WTC11 (cell line): ENCODE results near the gene FBXO33. TPM values are rescaled to one million over a fixed set of nuclear protein-coding genes. Genes with fewer than 3 reads are reported as not detected.

ENCODE experiments used
- ATAC-seq: fragments of 200-7000 bp; cut with Tn5 transposase; 2 replicates; pipeline ENCODE4 v1.10.0; 2021; ENCODE audit warnings: mild to moderate bottlenecking, moderate library complexity
- CTCF ChIA-PET: fragments of 300-600 bp; sonication (Branson Sonifier 250); formaldehyde crosslinking; loops from one replicate; lab custom pipeline; 2021; ENCODE audit warnings: antibody characterized with exemption; lab: Charles Lee
- POLR2A ChIA-PET: fragments of 350-600 bp; sonication (Branson Sonifier 250); formaldehyde crosslinking; loops from one replicate; lab custom pipeline; 2021; ENCODE audit warnings: antibody characterized with exemption; lab: Charles Lee
- DNase-seq: peaks from one replicate; pipeline ENCODE4 v3.0.0; 2021; ENCODE audit warnings: low spot score
- H3K27ac Mint-ChIP-seq: 2 replicates; pipeline ENCODE4 v1.8.0; 2021; ENCODE audit warnings: mixed read lengths
- H3K27me3 Mint-ChIP-seq: 2 replicates; pipeline ENCODE4 v1.8.0; 2021; ENCODE audit warnings: low read depth, mild to moderate bottlenecking, moderate library complexity, mixed read lengths
- H3K36me3 Mint-ChIP-seq: 2 replicates; pipeline ENCODE4 v1.8.0; 2021; ENCODE audit warnings: mixed read lengths
- H3K4me1 Mint-ChIP-seq: 2 replicates; pipeline ENCODE4 v1.8.0; 2022; ENCODE audit warnings: mixed read lengths
- H3K4me3 Mint-ChIP-seq: 2 replicates; pipeline ENCODE4 v1.8.0; 2021; ENCODE audit warnings: mild to moderate bottlenecking, moderate library complexity, mixed read lengths
- H3K9me3 Mint-ChIP-seq: 2 replicates; pipeline ENCODE4 v1.8.0; 2021; ENCODE audit warnings: mixed read lengths
- ELF4 ChIP-seq: sonication (generic); formaldehyde crosslinking; IDR thresholded peaks from 2 replicates; pipeline ENCODE4 v1.8.1; 2022; ENCODE audit warnings: low read depth, mild to moderate bottlenecking, moderate library complexity, missing genetic modification reagents
- ESRRA ChIP-seq: sonication (generic); formaldehyde crosslinking; IDR thresholded peaks from 2 replicates; pipeline ENCODE4 v1.8.1; 2022; ENCODE audit warnings: mild to moderate bottlenecking, missing genetic modification reagents, borderline replicate concordance
- ETV6 ChIP-seq: sonication (generic); formaldehyde crosslinking; IDR thresholded peaks from 2 replicates; pipeline ENCODE4 v1.8.1; 2022; ENCODE audit warnings: mild to moderate bottlenecking, missing genetic modification reagents
- JAZF1 ChIP-seq: fragments of 250-450 bp; sonication (Bioruptor Pico); IDR thresholded peaks from 2 replicates; pipeline ENCODE4 v1.9.0; 2021; ENCODE audit warnings: moderate library complexity, mild to moderate bottlenecking, inconsistent platforms
- MYBL2 ChIP-seq: sonication (generic); formaldehyde crosslinking; IDR thresholded peaks from 2 replicates; pipeline ENCODE4 v1.8.1; 2023; ENCODE audit warnings: mild to moderate bottlenecking, moderate library complexity, missing genetic modification reagents
- NFE2L1 ChIP-seq: sonication (generic); formaldehyde crosslinking; IDR thresholded peaks from 2 replicates; pipeline ENCODE4 v1.8.1; 2023; ENCODE audit warnings: missing genetic modification reagents
- NFYB ChIP-seq: sonication (generic); formaldehyde crosslinking; conservative IDR thresholded peaks from 2 replicates; pipeline ENCODE4 v1.8.0; 2022; ENCODE audit warnings: low read depth, missing genetic modification reagents
- NR2C2 ChIP-seq: sonication (generic); formaldehyde crosslinking; IDR thresholded peaks from 2 replicates; pipeline ENCODE4 v1.8.0; 2022; ENCODE audit warnings: mild to moderate bottlenecking, missing genetic modification reagents
- SMAD4 ChIP-seq: sonication (generic); formaldehyde crosslinking; IDR thresholded peaks from 2 replicates; pipeline ENCODE4 v1.8.0; 2022; ENCODE audit warnings: mild to moderate bottlenecking, missing genetic modification reagents
- SOX15 ChIP-seq: fragments of 250-450 bp; sonication (Bioruptor Pico); IDR thresholded peaks from 2 replicates; pipeline ENCODE4 v1.9.0; 2021; ENCODE audit warnings: mild to moderate bottlenecking
- SP1 ChIP-seq: sonication (generic); formaldehyde crosslinking; conservative IDR thresholded peaks from 2 replicates; pipeline ENCODE4 v1.8.1; 2022; ENCODE audit warnings: missing genetic modification reagents
- TCF7 ChIP-seq: sonication (generic); formaldehyde crosslinking; IDR thresholded peaks from 2 replicates; pipeline ENCODE4 v1.8.0; 2022; ENCODE audit warnings: mild to moderate bottlenecking, low read depth, missing genetic modification reagents, moderate library complexity
- ZNF138 ChIP-seq: sonication (generic); formaldehyde crosslinking; conservative IDR thresholded peaks from 2 replicates; pipeline ENCODE4 v1.8.1; 2022; ENCODE audit warnings: mild to moderate bottlenecking, moderate library complexity, missing genetic modification reagents
- ZNF232 ChIP-seq: sonication (generic); formaldehyde crosslinking; IDR thresholded peaks from 2 replicates; pipeline ENCODE4 v1.8.0; 2022; ENCODE audit warnings: mild to moderate bottlenecking, missing genetic modification reagents
- ZNF423 ChIP-seq: fragments of 250-450 bp; sonication (Bioruptor Pico); IDR thresholded peaks from 2 replicates; pipeline ENCODE4 v2.1.2; 2022; ENCODE audit warnings: mild to moderate bottlenecking, moderate library complexity
- ZNF671 ChIP-seq: fragments of 250-450 bp; sonication (Bioruptor Pico); IDR thresholded peaks from 2 replicates; pipeline ENCODE4 v1.8.0; 2021; ENCODE audit warnings: mild to moderate bottlenecking
- total RNA-seq: library from RNA; stranded (reverse); gene quantifications from 3 replicates; pipeline ENCODE4 v1.2.3, GENCODE V29; 2021
- TF ChIP-seq, protein P1 (sequence below): sonication (generic); formaldehyde crosslinking; IDR thresholded peaks from 2 replicates; pipeline ENCODE4 v1.8.1; 2022; ENCODE audit warnings: mild to moderate bottlenecking, moderate library complexity, missing genetic modification reagents
- TF ChIP-seq, protein P2 (sequence below): fragments of 250-450 bp; sonication (Bioruptor Pico); IDR thresholded peaks from 2 replicates; pipeline ENCODE4 v1.9.0; 2021; ENCODE audit warnings: mild to moderate bottlenecking
- TF ChIP-seq, protein P3 (sequence below): sonication (generic); formaldehyde crosslinking; IDR thresholded peaks from 2 replicates; pipeline ENCODE4 v1.8.0; 2023; ENCODE audit warnings: missing genetic modification reagents, mild to moderate bottlenecking, borderline replicate concordance
- TF ChIP-seq, protein P4 (sequence below): fragments of 250-450 bp; sonication (Bioruptor Pico); IDR thresholded peaks from 2 replicates; pipeline ENCODE4 v1.9.0; 2021; ENCODE audit warnings: mild to moderate bottlenecking
- TF ChIP-seq, protein P5 (sequence below): sonication (generic); formaldehyde crosslinking; IDR thresholded peaks from 2 replicates; pipeline ENCODE4 v1.8.1; 2022; ENCODE audit warnings: mild to moderate bottlenecking, missing genetic modification reagents, moderate library complexity, borderline replicate concordance
- TF ChIP-seq, protein P6 (sequence below): sonication (generic); formaldehyde crosslinking; IDR thresholded peaks from 2 replicates; pipeline ENCODE4 v1.8.1; 2022; ENCODE audit warnings: low read depth, missing genetic modification reagents, borderline replicate concordance
- TF ChIP-seq, protein P7 (sequence below): sonication (generic); formaldehyde crosslinking; IDR thresholded peaks from 2 replicates; pipeline ENCODE4 v1.8.0; 2022; ENCODE audit warnings: mild to moderate bottlenecking, missing genetic modification reagents
- TF ChIP-seq, protein P8 (sequence below): fragments of 250-450 bp; sonication (Bioruptor Pico); IDR thresholded peaks from 2 replicates; pipeline ENCODE4 v1.8.0; 2021; ENCODE audit warnings: mild to moderate bottlenecking

The FBXO33 gene
- total RNA-seq, 1 experiment from 2014 or later = 7.8 TPM

DNA sequence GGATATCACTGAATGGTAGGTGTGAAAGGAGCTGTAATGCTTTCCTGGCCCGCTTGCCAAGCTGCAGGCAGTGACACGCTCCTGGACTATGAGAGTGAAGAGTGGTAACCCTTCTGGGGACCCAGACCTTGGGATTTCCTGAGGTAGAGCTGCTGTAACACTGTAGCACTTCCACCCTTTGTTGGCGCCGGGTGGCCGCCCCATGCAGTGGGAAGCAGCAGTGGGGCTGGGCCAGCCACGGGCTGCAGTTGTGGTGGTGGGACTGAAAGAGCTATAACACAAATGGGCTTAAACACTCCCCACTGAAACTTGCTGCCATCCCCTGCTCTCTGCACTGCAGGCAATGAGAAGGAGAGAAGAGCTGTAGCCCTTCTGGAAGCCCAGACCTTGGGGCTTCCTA, 9.6 kb upstream of the FBXO33 start:
- no peak for TF ChIP-seq SOX15 (CRISPR knock-in tag)
- no peak for TF ChIP-seq ZNF423 (CRISPR knock-in tag)
- no peak for TF ChIP-seq ETV6
- TF ChIP-seq NFE2L1 (CRISPR knock-in tag) = no peak
- no peak for TF ChIP-seq TCF7 (CRISPR knock-in tag)
- no peak for TF ChIP-seq ELF4
- no peak for TF ChIP-seq SMAD4 (CRISPR knock-in tag)
- TF ChIP-seq SP1 = no peak
- TF ChIP-seq, protein P1, sequence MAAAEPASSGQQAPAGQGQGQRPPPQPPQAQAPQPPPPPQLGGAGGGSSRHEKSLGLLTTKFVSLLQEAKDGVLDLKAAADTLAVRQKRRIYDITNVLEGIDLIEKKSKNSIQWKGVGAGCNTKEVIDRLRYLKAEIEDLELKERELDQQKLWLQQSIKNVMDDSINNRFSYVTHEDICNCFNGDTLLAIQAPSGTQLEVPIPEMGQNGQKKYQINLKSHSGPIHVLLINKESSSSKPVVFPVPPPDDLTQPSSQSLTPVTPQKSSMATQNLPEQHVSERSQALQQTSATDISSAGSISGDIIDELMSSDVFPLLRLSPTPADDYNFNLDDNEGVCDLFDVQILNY (CRISPR knock-in tag) = no peak
- TF ChIP-seq MYBL2 (CRISPR knock-in tag) = no peak
- TF ChIP-seq, protein P2, sequence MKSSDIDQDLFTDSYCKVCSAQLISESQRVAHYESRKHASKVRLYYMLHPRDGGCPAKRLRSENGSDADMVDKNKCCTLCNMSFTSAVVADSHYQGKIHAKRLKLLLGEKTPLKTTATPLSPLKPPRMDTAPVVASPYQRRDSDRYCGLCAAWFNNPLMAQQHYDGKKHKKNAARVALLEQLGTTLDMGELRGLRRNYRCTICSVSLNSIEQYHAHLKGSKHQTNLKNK (CRISPR knock-in tag) = no peak
- no peak for TF ChIP-seq NFYB
- TF ChIP-seq, protein P3, sequence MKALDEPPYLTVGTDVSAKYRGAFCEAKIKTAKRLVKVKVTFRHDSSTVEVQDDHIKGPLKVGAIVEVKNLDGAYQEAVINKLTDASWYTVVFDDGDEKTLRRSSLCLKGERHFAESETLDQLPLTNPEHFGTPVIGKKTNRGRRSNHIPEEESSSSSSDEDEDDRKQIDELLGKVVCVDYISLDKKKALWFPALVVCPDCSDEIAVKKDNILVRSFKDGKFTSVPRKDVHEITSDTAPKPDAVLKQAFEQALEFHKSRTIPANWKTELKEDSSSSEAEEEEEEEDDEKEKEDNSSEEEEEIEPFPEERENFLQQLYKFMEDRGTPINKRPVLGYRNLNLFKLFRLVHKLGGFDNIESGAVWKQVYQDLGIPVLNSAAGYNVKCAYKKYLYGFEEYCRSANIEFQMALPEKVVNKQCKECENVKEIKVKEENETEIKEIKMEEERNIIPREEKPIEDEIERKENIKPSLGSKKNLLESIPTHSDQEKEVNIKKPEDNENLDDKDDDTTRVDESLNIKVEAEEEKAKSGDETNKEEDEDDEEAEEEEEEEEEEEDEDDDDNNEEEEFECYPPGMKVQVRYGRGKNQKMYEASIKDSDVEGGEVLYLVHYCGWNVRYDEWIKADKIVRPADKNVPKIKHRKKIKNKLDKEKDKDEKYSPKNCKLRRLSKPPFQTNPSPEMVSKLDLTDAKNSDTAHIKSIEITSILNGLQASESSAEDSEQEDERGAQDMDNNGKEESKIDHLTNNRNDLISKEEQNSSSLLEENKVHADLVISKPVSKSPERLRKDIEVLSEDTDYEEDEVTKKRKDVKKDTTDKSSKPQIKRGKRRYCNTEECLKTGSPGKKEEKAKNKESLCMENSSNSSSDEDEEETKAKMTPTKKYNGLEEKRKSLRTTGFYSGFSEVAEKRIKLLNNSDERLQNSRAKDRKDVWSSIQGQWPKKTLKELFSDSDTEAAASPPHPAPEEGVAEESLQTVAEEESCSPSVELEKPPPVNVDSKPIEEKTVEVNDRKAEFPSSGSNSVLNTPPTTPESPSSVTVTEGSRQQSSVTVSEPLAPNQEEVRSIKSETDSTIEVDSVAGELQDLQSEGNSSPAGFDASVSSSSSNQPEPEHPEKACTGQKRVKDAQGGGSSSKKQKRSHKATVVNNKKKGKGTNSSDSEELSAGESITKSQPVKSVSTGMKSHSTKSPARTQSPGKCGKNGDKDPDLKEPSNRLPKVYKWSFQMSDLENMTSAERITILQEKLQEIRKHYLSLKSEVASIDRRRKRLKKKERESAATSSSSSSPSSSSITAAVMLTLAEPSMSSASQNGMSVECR (CRISPR knock-in tag) = no peak
- TF ChIP-seq, protein P4, sequence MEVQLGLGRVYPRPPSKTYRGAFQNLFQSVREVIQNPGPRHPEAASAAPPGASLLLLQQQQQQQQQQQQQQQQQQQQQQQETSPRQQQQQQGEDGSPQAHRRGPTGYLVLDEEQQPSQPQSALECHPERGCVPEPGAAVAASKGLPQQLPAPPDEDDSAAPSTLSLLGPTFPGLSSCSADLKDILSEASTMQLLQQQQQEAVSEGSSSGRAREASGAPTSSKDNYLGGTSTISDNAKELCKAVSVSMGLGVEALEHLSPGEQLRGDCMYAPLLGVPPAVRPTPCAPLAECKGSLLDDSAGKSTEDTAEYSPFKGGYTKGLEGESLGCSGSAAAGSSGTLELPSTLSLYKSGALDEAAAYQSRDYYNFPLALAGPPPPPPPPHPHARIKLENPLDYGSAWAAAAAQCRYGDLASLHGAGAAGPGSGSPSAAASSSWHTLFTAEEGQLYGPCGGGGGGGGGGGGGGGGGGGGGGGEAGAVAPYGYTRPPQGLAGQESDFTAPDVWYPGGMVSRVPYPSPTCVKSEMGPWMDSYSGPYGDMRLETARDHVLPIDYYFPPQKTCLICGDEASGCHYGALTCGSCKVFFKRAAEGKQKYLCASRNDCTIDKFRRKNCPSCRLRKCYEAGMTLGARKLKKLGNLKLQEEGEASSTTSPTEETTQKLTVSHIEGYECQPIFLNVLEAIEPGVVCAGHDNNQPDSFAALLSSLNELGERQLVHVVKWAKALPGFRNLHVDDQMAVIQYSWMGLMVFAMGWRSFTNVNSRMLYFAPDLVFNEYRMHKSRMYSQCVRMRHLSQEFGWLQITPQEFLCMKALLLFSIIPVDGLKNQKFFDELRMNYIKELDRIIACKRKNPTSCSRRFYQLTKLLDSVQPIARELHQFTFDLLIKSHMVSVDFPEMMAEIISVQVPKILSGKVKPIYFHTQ (CRISPR knock-in tag) = no peak
- TF ChIP-seq, protein P5, sequence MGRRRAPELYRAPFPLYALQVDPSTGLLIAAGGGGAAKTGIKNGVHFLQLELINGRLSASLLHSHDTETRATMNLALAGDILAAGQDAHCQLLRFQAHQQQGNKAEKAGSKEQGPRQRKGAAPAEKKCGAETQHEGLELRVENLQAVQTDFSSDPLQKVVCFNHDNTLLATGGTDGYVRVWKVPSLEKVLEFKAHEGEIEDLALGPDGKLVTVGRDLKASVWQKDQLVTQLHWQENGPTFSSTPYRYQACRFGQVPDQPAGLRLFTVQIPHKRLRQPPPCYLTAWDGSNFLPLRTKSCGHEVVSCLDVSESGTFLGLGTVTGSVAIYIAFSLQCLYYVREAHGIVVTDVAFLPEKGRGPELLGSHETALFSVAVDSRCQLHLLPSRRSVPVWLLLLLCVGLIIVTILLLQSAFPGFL (CRISPR knock-in tag) = no peak
- TF ChIP-seq, all 79 proteins: peak for 0
- H3K9me3 Mint-ChIP-seq = peaks cover 10% of the 10 kb centered on the region
- no peak overlapping the region for H3K4me3 Mint-ChIP-seq
- H3K36me3 Mint-ChIP-seq = peaks cover 6% of the 10 kb centered on the region
- no peaks in the 10 kb centered on the region for H3K27me3 Mint-ChIP-seq
- POLR2A ChIA-PET = no interaction called here
- CTCF ChIA-PET = no interaction called here
- no peak overlapping the region for H3K27ac Mint-ChIP-seq
- no peaks in the 10 kb centered on the region for H3K4me1 Mint-ChIP-seq
- ATAC-seq = no peak
- no peak for DNase-seq

DNA sequence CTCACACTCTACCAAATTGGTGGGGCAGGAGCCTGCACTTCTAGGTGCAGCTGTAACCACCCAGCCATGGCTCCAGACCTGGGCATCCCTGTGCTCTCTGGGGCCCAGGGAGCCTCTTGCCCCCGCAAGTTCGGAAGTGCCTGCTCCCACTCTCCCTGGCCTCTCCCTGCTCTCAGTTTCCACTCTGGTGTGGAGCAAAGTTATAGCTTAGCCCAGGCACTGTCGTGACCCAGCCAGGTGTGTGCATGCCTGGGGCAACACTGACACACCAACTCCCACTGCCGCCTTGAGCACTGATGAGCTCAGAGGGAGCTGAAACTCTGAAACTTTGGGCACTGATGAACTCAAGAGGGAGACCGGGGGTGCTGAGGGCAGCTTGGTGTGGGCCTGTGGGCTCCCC, 8.7 kb upstream of the FBXO33 start:
- Mint-ChIP-seq H3K27me3 (no peaks in the 10 kb centered on the region), H3K9me3 (peaks cover 10% of the 10 kb centered on the region), H3K27ac (no peak overlapping the region), H3K4me1 (no peaks in the 10 kb centered on the region), H3K4me3 (no peak overlapping the region), H3K36me3 (peaks cover 6% of the 10 kb centered on the region)
- POLR2A ChIA-PET = no interaction called here
- ATAC-seq (no peak), DNase-seq (no peak)
- CTCF ChIA-PET = no interaction called here
- TF ChIP-seq, protein P6, sequence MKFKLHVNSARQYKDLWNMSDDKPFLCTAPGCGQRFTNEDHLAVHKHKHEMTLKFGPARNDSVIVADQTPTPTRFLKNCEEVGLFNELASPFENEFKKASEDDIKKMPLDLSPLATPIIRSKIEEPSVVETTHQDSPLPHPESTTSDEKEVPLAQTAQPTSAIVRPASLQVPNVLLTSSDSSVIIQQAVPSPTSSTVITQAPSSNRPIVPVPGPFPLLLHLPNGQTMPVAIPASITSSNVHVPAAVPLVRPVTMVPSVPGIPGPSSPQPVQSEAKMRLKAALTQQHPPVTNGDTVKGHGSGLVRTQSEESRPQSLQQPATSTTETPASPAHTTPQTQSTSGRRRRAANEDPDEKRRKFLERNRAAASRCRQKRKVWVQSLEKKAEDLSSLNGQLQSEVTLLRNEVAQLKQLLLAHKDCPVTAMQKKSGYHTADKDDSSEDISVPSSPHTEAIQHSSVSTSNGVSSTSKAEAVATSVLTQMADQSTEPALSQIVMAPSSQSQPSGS (CRISPR knock-in tag) = no peak
- TF ChIP-seq, protein P7, sequence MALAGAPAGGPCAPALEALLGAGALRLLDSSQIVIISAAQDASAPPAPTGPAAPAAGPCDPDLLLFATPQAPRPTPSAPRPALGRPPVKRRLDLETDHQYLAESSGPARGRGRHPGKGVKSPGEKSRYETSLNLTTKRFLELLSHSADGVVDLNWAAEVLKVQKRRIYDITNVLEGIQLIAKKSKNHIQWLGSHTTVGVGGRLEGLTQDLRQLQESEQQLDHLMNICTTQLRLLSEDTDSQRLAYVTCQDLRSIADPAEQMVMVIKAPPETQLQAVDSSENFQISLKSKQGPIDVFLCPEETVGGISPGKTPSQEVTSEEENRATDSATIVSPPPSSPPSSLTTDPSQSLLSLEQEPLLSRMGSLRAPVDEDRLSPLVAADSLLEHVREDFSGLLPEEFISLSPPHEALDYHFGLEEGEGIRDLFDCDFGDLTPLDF (CRISPR knock-in tag) = no peak
- no peak for TF ChIP-seq ESRRA (CRISPR knock-in tag)
- no peak for TF ChIP-seq ZNF138 (CRISPR knock-in tag)
- no peak for TF ChIP-seq NR2C2 (CRISPR knock-in tag)
- TF ChIP-seq, protein P8, sequence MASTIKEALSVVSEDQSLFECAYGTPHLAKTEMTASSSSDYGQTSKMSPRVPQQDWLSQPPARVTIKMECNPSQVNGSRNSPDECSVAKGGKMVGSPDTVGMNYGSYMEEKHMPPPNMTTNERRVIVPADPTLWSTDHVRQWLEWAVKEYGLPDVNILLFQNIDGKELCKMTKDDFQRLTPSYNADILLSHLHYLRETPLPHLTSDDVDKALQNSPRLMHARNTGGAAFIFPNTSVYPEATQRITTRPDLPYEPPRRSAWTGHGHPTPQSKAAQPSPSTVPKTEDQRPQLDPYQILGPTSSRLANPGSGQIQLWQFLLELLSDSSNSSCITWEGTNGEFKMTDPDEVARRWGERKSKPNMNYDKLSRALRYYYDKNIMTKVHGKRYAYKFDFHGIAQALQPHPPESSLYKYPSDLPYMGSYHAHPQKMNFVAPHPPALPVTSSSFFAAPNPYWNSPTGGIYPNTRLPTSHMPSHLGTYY (CRISPR knock-in tag) = no peak
- TF ChIP-seq ZNF232 (CRISPR knock-in tag) = no peak
- no peak for TF ChIP-seq ZNF671 (CRISPR knock-in tag)
- no peak for TF ChIP-seq JAZF1 (CRISPR knock-in tag)
